Measurements from ENCODE around the gene SIRPB1.

Gene SIRPB1

GRCh38 chr20:1652104-1652503, 32.3 kb upstream of the SIRPB1 start:
- H3K4me2 ChIP-seq (ENCODE audit: insufficient read depth, low read length) = peak overlapping the region; percentile 16; the same call in 1 of the 2 replicates
- no peak overlapping the region for H2AFZ ChIP-seq (ENCODE audit: low read depth, low read length)
- ATAC-seq (ENCODE audit: insufficient read depth, low read depth) = peak; percentile 64
- peak overlapping the region; percentile 52 for H3K27ac ChIP-seq (ENCODE audit: low read length)
- no peaks in the 10 kb centered on the region for H3K9me3 ChIP-seq (ENCODE audit: insufficient read depth, low read length, severe bottlenecking)
- no peak overlapping the region for H3K4me3 ChIP-seq (ENCODE audit: low read depth in 1 of 2, low read length in 2 of 2)
- peaks cover 62% of the 10 kb centered on the region for H3K4me1 ChIP-seq (ENCODE audit: insufficient read depth, low read length)
- peak; percentile 56 for DNase-seq
- H3K36me3 ChIP-seq (ENCODE audit: insufficient read depth, low read length) = no peaks in the 10 kb centered on the region
- H4K20me1 ChIP-seq (ENCODE audit: insufficient read depth, low read length) = no peaks in the 10 kb centered on the region
- no peaks in the 10 kb centered on the region for H3K79me2 ChIP-seq (ENCODE audit: insufficient read depth, low read length)
- peak overlapping the region; percentile 9; the same call in 1 of the 2 replicates for H3K9ac ChIP-seq (ENCODE audit: low read depth, low read length)
- no peaks in the 10 kb centered on the region for H3K27me3 ChIP-seq (ENCODE audit: insufficient read depth, low read length, poor library complexity)
- no peak for TF ChIP-seq EZH2 (IDR thresholded peaks at IDR 0.05; ENCODE audit: borderline replicate concordance, low read depth, low read length, severe bottlenecking)
- no peak for TF ChIP-seq CTCF (IDR thresholded peaks at IDR 0.05; ENCODE audit: borderline replicate concordance, extremely low read depth, low read length, poor library complexity, severe bottlenecking)

- Histone ChIP-seq H3K9me3 (ENCODE audit: insufficient read depth, low read length, severe bottlenecking) (no peaks in the 10 kb centered on the region), H4K20me1 (ENCODE audit: insufficient read depth, low read length) (no peaks in the 10 kb centered on the region), H3K36me3 (ENCODE audit: insufficient read depth, low read length) (no peaks in the 10 kb centered on the region), H3K9ac (ENCODE audit: low read depth, low read length) (peak overlapping the region; percentile 9; the same call in 1 of the 2 replicates), H3K4me1 (ENCODE audit: insufficient read depth, low read length) (peaks cover 56% of the 10 kb centered on the region), H3K79me2 (ENCODE audit: insufficient read depth, low read length) (no peaks in the 10 kb centered on the region), H3K4me2 (ENCODE audit: insufficient read depth, low read length) (peak overlapping the region; percentile 16; the same call in 1 of the 2 replicates), H2AFZ (ENCODE audit: low read depth, low read length) (no peak overlapping the region), H3K27ac (ENCODE audit: low read length) (peak overlapping the region; percentile 52), H3K4me3 (ENCODE audit: low read depth in 1 of 2, low read length in 2 of 2) (no peak overlapping the region), H3K27me3 (ENCODE audit: insufficient read depth, low read length, poor library complexity) (no peaks in the 10 kb centered on the region)
- TF ChIP-seq EZH2 (IDR thresholded peaks at IDR 0.05; ENCODE audit: borderline replicate concordance, low read depth, low read length, severe bottlenecking) (no peak), CTCF (IDR thresholded peaks at IDR 0.05; ENCODE audit: borderline replicate concordance, extremely low read depth, low read length, poor library complexity, severe bottlenecking) (no peak)
- DNase-seq = peak; percentile 69
- ATAC-seq (ENCODE audit: insufficient read depth, low read depth) = peak; percentile 80
Observed at GRCh38 chr20:1651268-1652058, 31.7 kb upstream of the SIRPB1 start.

- Histone ChIP-seq H4K20me1 (ENCODE audit: insufficient read depth, low read length) (no peaks in the 10 kb centered on the region), H3K79me2 (ENCODE audit: insufficient read depth, low read length) (no peaks in the 10 kb centered on the region), H3K4me1 (ENCODE audit: insufficient read depth, low read length) (peaks cover 31% of the 10 kb centered on the region), H3K27me3 (ENCODE audit: insufficient read depth, low read length, poor library complexity) (no peaks in the 10 kb centered on the region), H3K4me2 (ENCODE audit: insufficient read depth, low read length) (no peak overlapping the region), H3K9ac (ENCODE audit: low read depth, low read length) (no peak overlapping the region), H3K9me3 (ENCODE audit: insufficient read depth, low read length, severe bottlenecking) (no peaks in the 10 kb centered on the region), H3K36me3 (ENCODE audit: insufficient read depth, low read length) (no peaks in the 10 kb centered on the region), H3K4me3 (ENCODE audit: low read depth in 1 of 2, low read length in 2 of 2) (no peak overlapping the region), H3K27ac (ENCODE audit: low read length) (no peak overlapping the region), H2AFZ (ENCODE audit: low read depth, low read length) (no peak overlapping the region)
- DNase-seq (no peak), ATAC-seq (ENCODE audit: insufficient read depth, low read depth) (no peak)
- TF ChIP-seq EZH2 (IDR thresholded peaks at IDR 0.05; ENCODE audit: borderline replicate concordance, low read depth, low read length, severe bottlenecking) (no peak), CTCF (IDR thresholded peaks at IDR 0.05; ENCODE audit: borderline replicate concordance, extremely low read depth, low read length, poor library complexity, severe bottlenecking) (no peak)
Observed at GRCh38 chr20:1648101-1648500, 28.3 kb upstream of the SIRPB1 start.

All from DND-41 (cell line).